K562 (cell line): Measurements from ENCODE around the gene DDX50. TPM values are rescaled to one million over a fixed set of nuclear protein-coding genes. Genes with fewer than 3 reads are reported as not detected.
"Not testable (repeated sequence)": the region's sequence is repeated elsewhere in the genome, so short reads cannot be mapped to it uniquely, and the experiment has no call there.

ENCODE experiments used
- ATAC-seq: fragments of 200-7000 bp; cut with Tn5 transposase; 3 replicates; pipeline ENCODE4 v1.9.1; 2020; ENCODE audit warnings: moderate library complexity
- BruUV-seq: library from RNA; stranded (reverse); fragments of 400-500 nt; replicated peaks from 2 replicates; lab custom pipeline; 2021; lab: Mats Ljungman, UMichigan
- CTCF ChIA-PET: fragments of 300-600 bp; formaldehyde crosslinking; extraction: SDS; loops from one replicate; lab custom pipeline; 2021; ENCODE audit warnings: low intra/inter-chr PET ratio; lab: Yijun Ruan, JAX
- POLR2A ChIA-PET: fragments of 300-600, 350-650 bp; sonication (Branson Sonifier 250); formaldehyde crosslinking; extraction: SDS; loops from one replicate; lab custom pipeline; 2021; ENCODE audit warnings: antibody characterized with exemption, inconsistent platforms; lab: Yijun Ruan, JAX
- DNase-seq, 4 experiments: peaks; one replicate each; pipeline versions ENCODE4 v3.0.0 to v3.0.0-alpha.2; 2011 to 2018; ENCODE audit warnings: low spot score in 3 of 4, mixed read lengths in 3 of 4; ENCODE audit errors: extremely low read depth in 1 of 4
- FAIRE-seq: peaks from 2 replicates; lab custom pipeline; 2011; peaks lifted over from hg19 to GRCh38; lab: Jason Lieb, UNC
- H2AFZ ChIP-seq: 2 replicates; pipeline ENCODE4 v1.6.0; 2011; ENCODE audit warnings: low read depth, low read length, control low read depth, inconsistent platforms
- H3K27ac ChIP-seq: fragments of 200-600 bp; 3 replicates; pipeline ENCODE4 v1.8.0; 2011; ENCODE audit warnings: low read depth, mild to moderate bottlenecking, control low read depth, inconsistent platforms, low read length, moderate library complexity, mixed read lengths; ENCODE audit errors: extremely low read depth
- H3K27me3 ChIP-seq, 2 experiments: fragments of 300-600 bp in 1 of 2; 2 replicates in 1 of 2; 3 replicates in 1 of 2; pipeline versions ENCODE4 v1.6.0 to v1.8.0; 2011; ENCODE audit warnings: inconsistent platforms in 2 of 2, low read length in 2 of 2, mild to moderate bottlenecking in 1 of 2, mixed read lengths in 1 of 2, moderate library complexity in 1 of 2; ENCODE audit not compliant: control insufficient read depth in 2 of 2, insufficient read depth in 2 of 2
- H3K36me3 ChIP-seq: fragments of 300-600 bp; 3 replicates; pipeline ENCODE4 v1.8.0; 2011; ENCODE audit warnings: mild to moderate bottlenecking, low read length, inconsistent platforms; ENCODE audit not compliant: control insufficient read depth, insufficient read depth
- H3K4me1 ChIP-seq, 2 experiments: fragments of 200-600 bp in 1 of 2; replicated peaks in 1 of 2; 2 replicates in 1 of 2; 3 replicates in 1 of 2; pipeline versions ENCODE4 v1.5.1 to v1.8.0; 2011; ENCODE audit warnings: inconsistent platforms in 2 of 2, low read length in 2 of 2, mild to moderate bottlenecking in 1 of 2, mixed read lengths in 1 of 2, moderate library complexity in 1 of 2; ENCODE audit not compliant: control insufficient read depth in 2 of 2, insufficient read depth in 2 of 2
- H3K4me2 ChIP-seq: 2 replicates; pipeline ENCODE4 v1.6.1; 2011; ENCODE audit warnings: low read length, control low read depth, inconsistent platforms, mixed read lengths; ENCODE audit not compliant: insufficient read depth
- H3K4me3 ChIP-seq: fragments of 200-600 bp; sonication (generic), shearing (Covaris generic); 2 replicates; pipeline ENCODE4 v1.5.1; 2016; ENCODE audit warnings: control low read depth, inconsistent platforms
- H3K79me2 ChIP-seq: fragments of 200-600 bp; 3 replicates; pipeline ENCODE4 v1.8.0; 2011; ENCODE audit warnings: low read length, inconsistent platforms; ENCODE audit not compliant: control insufficient read depth, insufficient read depth
- H3K9ac ChIP-seq, 2 experiments: 2 replicates each; pipeline versions ENCODE4 v1.6.0 to v1.6.1; 2011; ENCODE audit warnings: low read depth in 2 of 2, low read length in 2 of 2, control low read depth in 1 of 2, inconsistent platforms in 1 of 2, mild to moderate bottlenecking in 1 of 2, mixed read lengths in 1 of 2; ENCODE audit not compliant: insufficient read depth in 1 of 2
- H3K9me1 ChIP-seq: one replicate; pipeline ENCODE4 v1.6.0; 2011; ENCODE audit warnings: inconsistent platforms, mild to moderate bottlenecking, low read length, moderate library complexity; ENCODE audit not compliant: control insufficient read depth, insufficient read depth
- H3K9me3 ChIP-seq: replicated peaks from 2 replicates; pipeline ENCODE4 v1.5.1; 2011; ENCODE audit warnings: low read depth, low read length, inconsistent platforms; ENCODE audit not compliant: control insufficient read depth, insufficient read depth
- H4K20me1 ChIP-seq: replicated peaks from 2 replicates; pipeline ENCODE4 v1.6.1; 2011; ENCODE audit warnings: low read length, inconsistent platforms, mixed read lengths; ENCODE audit not compliant: control insufficient read depth, insufficient read depth
- ARNT ChIP-seq, 2 experiments: fragments of 450-650 bp; IDR thresholded peaks; 2 replicates each; pipeline ENCODE4 v1.6.1; 2016; ENCODE audit warnings: mild to moderate bottlenecking in 1 of 2
- CEBPB ChIP-seq: fragments of 450-650 bp; IDR thresholded peaks from 2 replicates; pipeline ENCODE4 v1.6.1; 2016; ENCODE audit warnings: missing genetic modification characterization, missing compliant biosample characterization
- CEBPG ChIP-seq, 3 experiments: fragments of 200-800 bp in 1 of 3; sonication (Bioruptor generic) in 1 of 3; sonication (generic) in 1 of 3; formaldehyde crosslinking in 1 of 3; IDR thresholded peaks in 2 of 3; conservative IDR thresholded peaks in 1 of 3; 2 replicates each; pipeline versions ENCODE4 v1.6.1 to v1.8.0; 2016 to 2022; ENCODE audit warnings: missing compliant biosample characterization in 2 of 3, missing genetic modification characterization in 2 of 3, mild to moderate bottlenecking in 1 of 3, missing genetic modification reagents in 1 of 3
- NFXL1 ChIP-seq: fragments of 450-650 bp; formaldehyde crosslinking; IDR thresholded peaks from 2 replicates; pipeline ENCODE4 v1.4.0; 2021; ENCODE audit warnings: mild to moderate bottlenecking
- WGBS: fragments of 100-300 bp; shearing (Covaris generic); methylation state at CpG from one replicate; pipeline ENCODE4 v1.1.6; 2016; ENCODE audit warnings: low coverage, mixed read lengths; ENCODE audit not compliant: insufficient coverage; ENCODE audit errors: missing lambda C conversion rate; 5-methylcytosine and 5-hydroxymethylcytosine counted together
- in situ Hi-C: fragments of 300-500 bp; cut with MboI; formaldehyde crosslinking; loops from 4 replicates; pipeline ENCODE4 v1.15.0; 2018; ENCODE audit warnings: inconsistent platforms, mixed read lengths
- intact Hi-C: fragments of 100-400 bp; cut with micrococcal nuclease; formaldehyde crosslinking; loops from 2 replicates; pipeline ENCODE4 v1.14.2; 2022
- polyA plus RNA-seq, 8 experiments: library from polyadenylated mRNA; depleted of rRNA in 4 of 8; stranded (reverse) in 5 of 8; unstranded in 3 of 8; fragments of >200 nt; fragmentation: Nextera tagmentation in 2 of 8; fragmentation: Illumina TruSeq in 1 of 8; extraction: Ambion mirVana in 2 of 8; extraction: Trizol in 1 of 8; gene quantifications; 2 replicates each; pipeline versions ENCODE4 v1.2.1 to v1.2.3, GENCODE V29; 2011 to 2014; ENCODE audit warnings: inconsistent platforms in 1 of 8, missing spikeins in 1 of 8
- total RNA-seq, 7 experiments: library from RNA; depleted of rRNA in 6 of 7; stranded (reverse); fragments of >200 nt in 6 of 7; fragmentation: Illumina TruSeq in 2 of 7; extraction: Trizol in 2 of 7; gene quantifications; 2 replicates each; pipeline versions ENCODE4 v1.2.1 to v1.2.3, GENCODE V29; 2011 to 2021; ENCODE audit warnings: low replicate concordance in 1 of 7

Gene DDX50
- total and polyA plus RNA-seq, 9 of the 15 experiments (the other 6 are each of a cell fraction or from before 2014, with no cell fraction given) = 36.7 to 86.8 (median 57.4) TPM

DNA sequence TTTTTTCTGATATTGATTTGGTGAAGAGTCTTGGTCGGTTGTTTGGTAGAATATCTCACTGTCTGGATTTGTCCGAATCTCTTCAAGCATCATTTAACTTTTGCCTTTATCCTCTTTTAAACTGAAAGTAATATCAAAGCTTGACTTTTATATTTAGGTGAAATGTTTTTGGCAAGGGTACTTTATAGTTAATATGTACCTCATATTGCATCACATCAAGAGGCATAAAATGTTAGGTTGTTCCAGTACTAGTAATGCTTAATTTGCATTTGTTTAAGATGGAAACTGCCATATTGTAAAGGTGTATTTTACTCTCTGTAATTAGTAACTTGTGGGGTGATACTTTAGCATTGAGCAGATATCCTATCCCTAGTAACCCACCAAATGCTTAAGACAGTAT, 37.8 kb downstream of the DDX50 start:
- H4K20me1 ChIP-seq = no peaks in the 10 kb centered on the region; the same call in 1 of the 2 replicates
- H2AFZ ChIP-seq = no peak overlapping the region
- H3K4me2 ChIP-seq = no peak overlapping the region
- CTCF ChIA-PET = no interaction called here
- 95% methylated on average over 2 of the region's 2 CpGs for WGBS
- ATAC-seq (no peak), FAIRE-seq (no peak), DNase-seq (no peak)
- no peak overlapping the region for H3K27ac ChIP-seq
- peaks cover 76% of the 10 kb centered on the region for H3K36me3 ChIP-seq
- H3K9me1 ChIP-seq = no peaks in the 10 kb centered on the region
- H3K9ac ChIP-seq = no peak overlapping the region
- no peak overlapping the region for H3K4me3 ChIP-seq
- peak; percentile 19; the same call in 1 of the 2 replicates for TF ChIP-seq CEBPB (tag)
- TF ChIP-seq CEBPG (CRISPR knock-in tag; IDR thresholded peaks at IDR 0.05) = no peak
- TF ChIP-seq CEBPG (tag; conservative IDR thresholded peaks at IDR 0.05 in 1 of 2, IDR thresholded peaks at IDR 0.05 in 1 of 2) = peak; percentile 24 to 33; a peak in 1 of 4 replicates
- no peak for TF ChIP-seq NFXL1 (CRISPR knock-in tag)
- TF ChIP-seq ARNT (IDR thresholded peaks at IDR 0.05) = no peak
- H3K4me1 ChIP-seq = no peaks in the 10 kb centered on the region
- no peaks in the 10 kb centered on the region for H3K9me3 ChIP-seq
- no peaks in the 10 kb centered on the region for H3K79me2 ChIP-seq
- in situ Hi-C loops = no loop called here
- no peaks in the 10 kb centered on the region for H3K27me3 ChIP-seq
- no TSS peak for BruUV-seq
- POLR2A ChIA-PET = interaction anchor here (2.8 kb wide), 1 partner anchor 17 kb away, joined by 15 read pairs; the partner anchor contains the start of gene DDX21
- intact Hi-C loops = no loop called here

DNA sequence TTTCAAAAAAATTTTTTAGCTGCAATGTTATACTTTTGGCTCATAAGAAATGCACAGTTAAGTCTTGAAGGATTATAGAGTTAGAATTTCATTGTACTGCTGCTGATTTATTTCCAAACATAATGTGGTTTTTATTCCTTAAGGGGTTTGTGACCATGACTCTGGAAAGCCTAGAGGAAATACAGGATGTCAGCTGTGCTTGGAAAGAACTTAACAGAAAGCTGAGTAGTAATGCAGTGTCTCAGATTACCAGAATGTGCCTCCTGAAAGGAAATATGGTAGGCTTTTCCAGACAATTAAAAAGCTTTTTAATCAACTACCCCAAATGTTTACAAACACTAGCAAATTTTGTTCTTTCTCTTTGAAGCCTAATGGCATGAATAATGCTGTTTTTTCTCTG, 39.8 kb downstream of the DDX50 start:
- H2AFZ ChIP-seq, H3K4me3 ChIP-seq, H4K20me1 ChIP-seq, H3K4me2 ChIP-seq, FAIRE-seq, ATAC-seq, H3K9me3 ChIP-seq, H3K9ac ChIP-seq, in situ Hi-C loops, H3K27me3 ChIP-seq, H3K79me2 ChIP-seq, H3K9me1 ChIP-seq, H3K4me1 ChIP-seq, DNase-seq, BruUV-seq, H3K27ac ChIP-seq, CTCF ChIA-PET, intact Hi-C loops: not testable (repeated sequence)
- POLR2A ChIA-PET = interaction anchor here (0.6 to 5.4 kb wide), 3 partner anchors 11 to 720 kb away, joined by 3 to 47 read pairs (median 14); partner anchors contain the start of gene DDX21
- peaks cover 75% of the 10 kb centered on the region for H3K36me3 ChIP-seq
